ENCODE results near the gene ONECUT3. TPM values are rescaled to one million over a fixed set of nuclear protein-coding genes. Genes with fewer than 3 reads are reported as not detected.

ONECUT3 gene
- total RNA-seq, 2 donors from 2014 or later = 0.26 TPM; not detected in 1

- TF ChIP-seq POLR2A (IDR thresholded peaks at IDR 0.05) (no peak), CTCF (IDR thresholded peaks at IDR 0.05) (no peak)
- H3K9me3 ChIP-seq = no peaks in the 10 kb centered on the region
- WGBS, 2 donors = 6 to 29% methylated on average over 4 to 32 of the region's 33 CpGs
- H3K4me1 ChIP-seq = no peaks in the 10 kb centered on the region
- ATAC-seq (no peak), DNase-seq (no peak)
- H3K4me3 ChIP-seq = no peak overlapping the region
- no peak overlapping the region for H3K27ac ChIP-seq
- H3K36me3 ChIP-seq (replicated peaks in 1 of 2; ENCODE audit: insufficient read depth in 1 of 2, low read depth in 2 of 2) = no peaks in the 10 kb centered on the region
- H3K27me3 ChIP-seq = peaks cover 0 to 71% of the 10 kb centered on the region in 2 donors
- intact Hi-C loops (cut with DNase I) = loop anchor here (5.0 kb wide), 1 partner anchor 218 kb away; no protein-coding TSS in a partner anchor
Measured at GRCh38 chr19:1765232-1765903, 12.1 kb downstream of the ONECUT3 start.

GRCh38 chr19:1765904-1766799 lies 12.8 kb downstream of the ONECUT3 start:
- intact Hi-C loops (cut with DNase I) = loop anchor here (2.0 to 5.0 kb wide), 2 partner anchors 95 to 219 kb away; no protein-coding TSS in a partner anchor
- WGBS, 2 donors = 7 to 10% methylated on average over 37 to 38 of the region's 38 CpGs
- H3K27me3 ChIP-seq = peaks cover 0 to 73% of the 10 kb centered on the region in 2 donors

GRCh38 chr19:1766800-1767352 lies 13.6 kb downstream of the ONECUT3 start:
- peaks cover 0 to 10% (median 0%) of the 10 kb centered on the region in 3 donors for H3K9me3 ChIP-seq
- peaks cover 0 to 69% of the 10 kb centered on the region in 2 donors for H3K27me3 ChIP-seq
- intact Hi-C loops (cut with DNase I) = loop anchor here (2.0 to 5.0 kb wide), 2 partner anchors 96 to 220 kb away; no protein-coding TSS in a partner anchor
- no peak for DNase-seq
- no peak for ATAC-seq
- H3K4me3 ChIP-seq = no peak overlapping the region
- H3K4me1 ChIP-seq = no peaks in the 10 kb centered on the region
- no peak overlapping the region for H3K27ac ChIP-seq
- no peaks in the 10 kb centered on the region for H3K36me3 ChIP-seq (replicated peaks in 1 of 2; ENCODE audit: insufficient read depth in 1 of 2, low read depth in 2 of 2)
- TF ChIP-seq POLR2A (IDR thresholded peaks at IDR 0.05) (no peak), CTCF (IDR thresholded peaks at IDR 0.05) (no peak)
- WGBS, 2 donors = 16 to 31% methylated on average over 4 to 10 of the region's 10 CpGs

More at GRCh38 chr19:1765904-1766799, 12.8 kb downstream of the ONECUT3 start:
- Histone ChIP-seq H3K4me1 (no peaks in the 10 kb centered on the region), H3K27ac (no peak overlapping the region), H3K9me3 (peaks cover 0 to 5% (median 0%) of the 10 kb centered on the region in 3 donors), H3K4me3 (no peak overlapping the region), H3K36me3 (replicated peaks in 1 of 2; ENCODE audit: insufficient read depth in 1 of 2, low read depth in 2 of 2) (no peaks in the 10 kb centered on the region)
- DNase-seq (no peak), ATAC-seq (no peak)
- TF ChIP-seq POLR2A (IDR thresholded peaks at IDR 0.05) (no peak), CTCF (IDR thresholded peaks at IDR 0.05) (no peak)

GRCh38 chr19:1767464-1767933 lies 14.2 kb downstream of the ONECUT3 start:
- intact Hi-C loops (cut with DNase I) = loop anchor here (2.0 to 5.0 kb wide), 2 partner anchors 97 to 220 kb away; no protein-coding TSS in a partner anchor

More at GRCh38 chr19:1767464-1767933, 14.2 kb downstream of the ONECUT3 start:
- H3K27me3 ChIP-seq = peaks cover 0 to 63% of the 10 kb centered on the region in 2 donors
- no peaks in the 10 kb centered on the region for H3K36me3 ChIP-seq (replicated peaks in 1 of 2; ENCODE audit: insufficient read depth in 1 of 2, low read depth in 2 of 2)
- peak; percentile 13 to 55 (median 40) for DNase-seq
- TF ChIP-seq CTCF (IDR thresholded peaks at IDR 0.05) (peak; percentile 81 to 98 (median 91)), POLR2A (IDR thresholded peaks at IDR 0.05) (no peak)
- no peak overlapping the region for H3K27ac ChIP-seq
- peak; percentile 68 for ATAC-seq
- no peaks in the 10 kb centered on the region for H3K4me1 ChIP-seq
- no peak overlapping the region for H3K4me3 ChIP-seq
- WGBS, 2 donors = 3 to 4% methylated on average over 5 to 21 of the region's 21 CpGs
- H3K9me3 ChIP-seq = peaks cover 0 to 10% (median 0%) of the 10 kb centered on the region in 3 donors
